Calu3 (cell line): Measurements from ENCODE around the gene DTD2. TPM values are rescaled to one million over a fixed set of nuclear protein-coding genes. Genes with fewer than 3 reads are reported as not detected.

ENCODE experiments used
- BruUV-seq: library from RNA; stranded (reverse); fragments of 400-500 nt; replicated peaks from 2 replicates; lab custom pipeline; 2021; lab: Mats Ljungman, UMichigan
- CTCF ChIA-PET: fragments of 300-600 bp; sonication (Branson Sonifier 250); formaldehyde crosslinking; loops from one replicate; lab custom pipeline; 2022; ENCODE audit warnings: antibody characterized with exemption; lab: Charles Lee
- DNase-seq: peaks from one replicate; pipeline ENCODE4 v3.0.0; 2022
- H3K27ac Mint-ChIP-seq: one replicate; pipeline ENCODE4 v1.8.0; 2022; ENCODE audit warnings: mixed read lengths; ENCODE audit not compliant: unreplicated experiment
- H3K27me3 Mint-ChIP-seq: one replicate; pipeline ENCODE4 v1.8.0; 2022; ENCODE audit warnings: mixed read lengths; ENCODE audit not compliant: unreplicated experiment
- H3K36me3 Mint-ChIP-seq: one replicate; pipeline ENCODE4 v1.8.0; 2022; ENCODE audit warnings: mild to moderate bottlenecking, moderate library complexity, mixed read lengths; ENCODE audit not compliant: insufficient read depth, unreplicated experiment
- H3K4me1 Mint-ChIP-seq: one replicate; pipeline ENCODE4 v1.8.0; 2022; ENCODE audit warnings: mild to moderate bottlenecking, low read depth, mixed read lengths; ENCODE audit not compliant: unreplicated experiment
- H3K4me3 Mint-ChIP-seq: one replicate; pipeline ENCODE4 v1.8.0; 2022; ENCODE audit warnings: mild to moderate bottlenecking, low read depth, moderate library complexity, mixed read lengths; ENCODE audit not compliant: unreplicated experiment
- H3K9me3 Mint-ChIP-seq: one replicate; pipeline ENCODE4 v1.8.0; 2022; ENCODE audit warnings: low read depth, mixed read lengths; ENCODE audit not compliant: unreplicated experiment
- CTCF ChIP-seq: fragments of 200-600 bp; IDR thresholded peaks from one replicate; pipeline ENCODE4 v1.8.0; 2022; ENCODE audit warnings: antibody characterized with exemption; ENCODE audit not compliant: unreplicated experiment
- intact Hi-C: fragments of 100-400 bp; cut with micrococcal nuclease; formaldehyde crosslinking; loops from one replicate; pipeline ENCODE4 v1.10.0; 2022; ENCODE audit not compliant: unreplicated experiment
- total RNA-seq: library from RNA; stranded (reverse); gene quantifications from 2 replicates; pipeline ENCODE4 v1.2.3, GENCODE V29; 2022

DTD2 gene
- total RNA-seq, 1 experiment from 2014 or later = 12.2 TPM

- Mint-ChIP-seq H3K4me3 (no peak overlapping the region), H3K4me1 (no peaks in the 10 kb centered on the region), H3K27me3 (no peaks in the 10 kb centered on the region), H3K36me3 (no peaks in the 10 kb centered on the region), H3K9me3 (peaks cover 6% of the 10 kb centered on the region), H3K27ac (no peak overlapping the region)
- TF ChIP-seq CTCF = no peak
- intact Hi-C loops = no loop called here
- no peak for DNase-seq
- BruUV-seq = no TSS peak
- CTCF ChIA-PET = interaction anchor here (0.6 kb wide), 1 partner anchor 388 kb away, joined by 3 read pairs; no protein-coding TSS in a partner anchor
These were observed 22.0 kb downstream of the DTD2 start for GRCh38 chr14:31435276-31435675.

- H3K36me3 Mint-ChIP-seq = no peaks in the 10 kb centered on the region
- no TSS peak for BruUV-seq
- TF ChIP-seq CTCF = no peak
These were observed 26.6 kb downstream of the DTD2 start for GRCh38 chr14:31430634-31431264.

GRCh38 chr14:31429791-31430190, 27.5 kb downstream of the DTD2 start:
- no TSS peak for BruUV-seq
- Mint-ChIP-seq H3K4me1 (no peaks in the 10 kb centered on the region), H3K4me3 (no peak overlapping the region), H3K9me3 (peaks cover 6% of the 10 kb centered on the region), H3K36me3 (no peaks in the 10 kb centered on the region), H3K27me3 (no peaks in the 10 kb centered on the region), H3K27ac (no peak overlapping the region)
- CTCF ChIA-PET = no interaction called here
- no peak for DNase-seq
- intact Hi-C loops = no loop called here
- TF ChIP-seq CTCF = no peak

More at GRCh38 chr14:31430634-31431264, 26.6 kb downstream of the DTD2 start:
- DNase-seq = no peak
- CTCF ChIA-PET = no interaction called here
- Mint-ChIP-seq H3K27me3 (no peaks in the 10 kb centered on the region), H3K4me1 (no peaks in the 10 kb centered on the region), H3K9me3 (peaks cover 6% of the 10 kb centered on the region), H3K4me3 (no peak overlapping the region), H3K27ac (no peak overlapping the region)
- intact Hi-C loops = no loop called here

GRCh38 chr14:31428011-31428410, 29.3 kb downstream of the DTD2 start:
- TF ChIP-seq CTCF = no peak
- no peak for DNase-seq
- CTCF ChIA-PET = no interaction called here
- no peaks in the 10 kb centered on the region for H3K4me1 Mint-ChIP-seq
- no peaks in the 10 kb centered on the region for H3K36me3 Mint-ChIP-seq
- no peak overlapping the region for H3K27ac Mint-ChIP-seq
- no peaks in the 10 kb centered on the region for H3K27me3 Mint-ChIP-seq
- BruUV-seq = no TSS peak
- H3K4me3 Mint-ChIP-seq = no peak overlapping the region
- intact Hi-C loops = no loop called here
- peaks cover 6% of the 10 kb centered on the region for H3K9me3 Mint-ChIP-seq
